Hematopoietic multipotent progenitor cell treated with erythropoietin and hydrocortisone succinate and interleukin-3 and kit ligand, for 15 days (in vitro differentiated cells): ENCODE data around the gene NOTUM.

Experiments
- DNase-seq: peaks from one replicate; pipeline ENCODE4 v3.0.0-alpha.2; 2015; ENCODE audit warnings: low spot score

Gene NOTUM

GRCh38 chr17:81977211-81977808, 16.3 kb upstream of the NOTUM start, which contains the start of gene ASPSCR1:
Gene ASPSCR1, plus strand, starts transcription at chr17:81977629. Its CDS starts 18 bp downstream, at chr17:81977647.
- DNase-seq: peak; percentile 93

GRCh38 chr17:81976332-81977210, 15.6 kb upstream of the NOTUM start:
- no peak for DNase-seq

DNA sequence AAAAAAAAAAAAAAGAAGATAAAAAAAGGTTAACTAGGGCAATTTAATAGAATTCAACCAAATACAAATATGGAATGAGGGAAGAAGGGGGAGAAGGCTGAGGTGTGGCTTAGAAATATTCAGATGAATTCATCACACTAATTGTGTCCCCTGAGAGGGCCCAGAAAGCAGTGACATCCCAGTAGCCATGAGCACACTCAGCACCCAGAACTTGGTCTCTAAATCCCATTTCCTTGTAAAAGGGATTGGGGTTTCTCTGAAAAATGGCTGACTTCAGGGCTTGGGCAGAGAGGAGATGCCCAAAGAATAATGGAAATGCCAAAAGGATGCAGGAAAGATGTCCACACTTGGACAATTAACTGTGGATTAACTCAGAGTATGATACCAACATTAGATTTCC, 12.4 kb upstream of the NOTUM start:
- no peak for DNase-seq

DNA sequence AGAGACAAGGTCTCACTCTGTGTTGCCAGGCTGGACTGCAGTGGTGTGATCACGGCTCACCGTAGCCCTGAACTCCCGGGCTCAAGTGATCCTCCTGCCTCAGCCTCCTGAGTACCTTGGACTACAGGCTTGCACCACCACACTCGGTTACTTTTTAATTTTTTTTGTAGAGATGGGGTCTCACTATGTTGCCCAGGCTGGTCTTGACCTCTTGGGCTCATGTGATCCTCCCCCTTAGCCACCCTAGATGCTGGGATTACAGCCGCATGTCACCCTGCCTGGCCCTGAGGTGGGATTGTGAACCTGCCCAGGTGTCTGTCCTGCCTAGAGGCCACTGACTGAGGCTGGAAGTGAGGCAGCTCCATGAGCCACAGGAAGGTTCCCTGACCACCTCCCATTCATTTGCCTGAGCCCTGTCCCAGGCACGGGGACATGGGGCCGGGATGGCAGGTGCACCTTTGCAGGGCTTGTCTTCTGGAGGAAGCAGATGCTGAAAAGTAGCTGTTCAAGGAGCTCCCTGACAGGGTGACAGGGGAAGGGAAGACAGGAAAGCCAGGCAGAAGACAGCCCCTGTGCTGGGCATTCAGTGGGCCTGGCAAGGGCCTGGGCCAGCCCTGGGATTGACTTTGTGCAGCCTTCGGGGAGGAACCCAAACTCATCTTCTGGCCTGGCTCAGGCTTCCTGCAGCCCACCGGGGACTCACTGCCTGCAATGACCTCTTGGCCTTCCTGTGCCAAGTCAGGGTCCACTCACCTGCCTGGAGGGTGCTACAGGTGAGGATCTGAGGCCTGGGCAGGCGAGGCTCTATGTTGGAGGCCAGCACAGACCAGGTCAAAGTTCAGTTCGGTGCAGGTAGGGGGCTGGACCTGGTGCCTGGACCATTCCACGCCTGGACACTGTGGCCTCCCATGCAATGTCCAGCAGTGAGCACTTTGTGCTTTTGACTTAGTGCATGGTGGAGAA, 8.1 kb upstream of the NOTUM start:
- DNase-seq: no peak

DNA sequence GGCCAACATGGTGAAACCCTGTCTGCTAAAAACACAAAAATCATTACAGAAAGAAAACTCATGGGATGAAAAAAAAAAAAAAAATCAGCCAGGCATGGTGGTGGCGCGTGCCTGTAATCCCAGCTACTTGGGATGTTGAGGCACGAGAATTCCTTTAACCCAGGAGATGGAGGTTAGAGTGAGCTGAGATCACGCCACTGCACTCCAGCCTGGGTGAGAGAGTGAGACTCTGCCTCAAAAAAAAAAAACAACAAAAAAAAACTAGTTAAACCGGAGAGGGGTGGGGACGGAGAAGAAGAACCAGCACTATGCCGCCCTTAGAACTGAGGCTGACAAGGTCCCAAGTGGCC, 7.4 kb upstream of the NOTUM start:
- no peak for DNase-seq

DNA sequence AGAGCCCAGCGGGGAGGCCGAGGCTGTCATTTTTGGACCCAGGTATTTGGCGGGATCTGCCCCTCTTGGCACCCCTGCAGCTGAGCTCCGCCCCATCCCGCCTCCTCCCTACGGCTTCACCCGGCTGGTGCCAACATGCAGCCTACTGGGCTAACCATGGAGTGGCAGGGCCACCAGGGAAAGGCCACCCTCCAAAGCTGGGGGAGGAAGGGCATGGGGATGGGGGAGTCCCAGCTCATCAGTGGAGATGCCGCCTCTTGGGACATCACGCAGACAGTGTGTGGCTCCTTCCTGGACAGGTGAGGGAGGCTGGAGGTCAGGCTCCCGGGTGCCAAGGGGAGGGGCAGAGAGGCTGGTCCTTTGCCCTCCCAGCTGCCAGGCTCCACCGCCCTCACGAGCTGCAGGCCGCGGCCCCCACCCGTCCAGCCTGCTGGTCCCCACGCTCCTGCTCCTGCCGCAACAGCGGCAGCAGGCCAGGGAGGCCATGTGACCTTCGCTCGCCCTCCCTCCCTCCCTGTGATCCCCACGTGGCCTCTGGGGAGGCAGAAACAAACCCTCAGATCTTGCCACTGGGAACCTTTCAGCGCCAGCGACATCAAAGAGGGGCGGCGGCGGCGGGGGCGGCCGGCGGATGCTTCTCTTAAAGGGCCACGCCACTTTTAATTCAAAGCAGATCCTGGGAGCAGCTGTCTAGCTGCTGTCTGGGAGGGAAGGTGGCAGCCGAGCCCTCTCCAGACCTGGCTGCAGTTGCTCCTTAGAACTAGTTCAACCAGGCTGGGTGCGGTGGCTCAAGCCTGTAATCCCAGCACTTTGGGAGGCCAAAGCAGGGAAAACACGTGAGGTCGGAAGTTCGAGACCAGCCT, 6.8 kb upstream of the NOTUM start:
- peak; percentile 8 for DNase-seq

GRCh38 chr17:81967244-81967532, 6.2 kb upstream of the NOTUM start:
- DNase-seq: no peak

DNA sequence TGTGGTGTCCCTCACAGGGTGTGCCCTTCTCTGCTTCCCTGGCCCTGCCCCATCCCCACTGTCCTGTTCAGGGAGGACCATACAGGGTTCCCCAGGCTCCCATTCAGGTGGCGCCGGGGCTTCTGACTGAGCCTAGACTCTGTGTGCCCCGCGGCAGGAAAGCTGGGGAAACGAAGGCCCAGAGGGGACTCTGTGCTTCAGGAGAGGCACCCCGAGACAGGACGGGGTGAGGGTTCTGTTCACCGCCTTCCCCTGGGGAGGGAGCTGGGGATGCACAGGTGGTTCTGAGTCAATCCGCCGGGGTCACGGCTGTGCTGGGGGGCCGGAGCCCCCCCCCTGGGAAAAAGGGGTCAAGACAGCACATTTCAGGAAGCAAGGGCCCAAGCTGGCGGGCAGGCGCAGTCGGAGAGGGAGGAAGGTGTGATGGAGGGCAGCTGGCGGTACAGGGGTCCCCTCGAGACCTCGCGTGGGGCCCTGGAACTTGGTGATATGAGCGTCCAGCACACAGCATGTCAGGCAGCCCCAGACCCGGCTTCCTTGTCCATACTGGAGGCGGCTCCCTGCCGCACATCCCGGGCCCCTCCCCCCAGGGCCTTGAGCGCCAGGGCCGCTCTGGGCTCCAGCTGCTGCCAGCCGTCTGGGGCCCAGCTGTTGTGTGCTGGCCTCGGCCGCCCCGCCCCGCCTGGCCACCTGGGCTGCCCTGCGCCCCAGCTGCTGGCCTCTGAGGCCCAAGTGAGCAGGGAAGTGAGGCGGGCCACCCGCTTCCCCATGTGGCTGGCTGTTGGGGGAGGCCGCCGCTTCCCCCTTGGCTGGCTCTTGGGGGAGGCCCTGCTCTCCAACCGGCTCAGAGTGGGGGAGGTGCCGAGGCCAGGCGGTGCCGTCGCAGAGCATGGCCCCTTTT, 5.6 kb upstream of the NOTUM start:
- no peak for DNase-seq

DNA sequence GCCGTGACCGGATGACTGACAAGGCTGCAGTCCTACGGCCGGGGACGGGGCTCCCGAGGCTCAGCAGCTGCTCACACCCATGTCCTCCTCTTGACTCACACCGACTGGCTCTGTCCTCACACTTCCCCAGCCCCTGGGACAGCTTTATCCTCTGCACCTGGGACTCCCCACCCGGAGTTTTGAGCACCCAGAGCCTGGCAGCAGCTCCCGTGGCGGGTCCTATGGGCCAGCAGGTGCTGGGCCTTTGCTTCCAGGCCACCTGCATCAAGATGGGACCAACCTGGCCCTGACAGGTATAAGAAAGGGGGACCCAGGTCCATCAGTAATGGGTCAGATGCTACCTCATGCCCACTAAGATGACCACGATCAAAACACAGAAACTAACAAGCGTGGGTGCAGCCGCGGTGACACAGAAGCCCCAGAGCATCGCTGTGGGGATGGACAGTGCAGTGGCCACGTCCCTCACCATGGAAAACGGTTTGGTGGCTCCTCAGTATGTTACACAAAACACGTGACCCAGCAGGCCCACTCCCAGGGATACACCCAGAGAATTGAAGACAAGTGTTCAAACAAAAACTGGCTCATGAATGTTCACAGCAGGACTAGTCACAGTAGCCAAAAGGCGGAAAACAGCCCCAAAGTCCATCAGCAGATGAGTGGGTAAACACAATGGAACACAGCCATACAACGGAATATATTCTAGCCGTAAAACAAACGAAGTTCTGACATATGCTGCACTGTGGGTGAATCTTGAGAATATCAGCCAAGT, 3.3 kb upstream of the NOTUM start:
- DNase-seq: no peak

DNA sequence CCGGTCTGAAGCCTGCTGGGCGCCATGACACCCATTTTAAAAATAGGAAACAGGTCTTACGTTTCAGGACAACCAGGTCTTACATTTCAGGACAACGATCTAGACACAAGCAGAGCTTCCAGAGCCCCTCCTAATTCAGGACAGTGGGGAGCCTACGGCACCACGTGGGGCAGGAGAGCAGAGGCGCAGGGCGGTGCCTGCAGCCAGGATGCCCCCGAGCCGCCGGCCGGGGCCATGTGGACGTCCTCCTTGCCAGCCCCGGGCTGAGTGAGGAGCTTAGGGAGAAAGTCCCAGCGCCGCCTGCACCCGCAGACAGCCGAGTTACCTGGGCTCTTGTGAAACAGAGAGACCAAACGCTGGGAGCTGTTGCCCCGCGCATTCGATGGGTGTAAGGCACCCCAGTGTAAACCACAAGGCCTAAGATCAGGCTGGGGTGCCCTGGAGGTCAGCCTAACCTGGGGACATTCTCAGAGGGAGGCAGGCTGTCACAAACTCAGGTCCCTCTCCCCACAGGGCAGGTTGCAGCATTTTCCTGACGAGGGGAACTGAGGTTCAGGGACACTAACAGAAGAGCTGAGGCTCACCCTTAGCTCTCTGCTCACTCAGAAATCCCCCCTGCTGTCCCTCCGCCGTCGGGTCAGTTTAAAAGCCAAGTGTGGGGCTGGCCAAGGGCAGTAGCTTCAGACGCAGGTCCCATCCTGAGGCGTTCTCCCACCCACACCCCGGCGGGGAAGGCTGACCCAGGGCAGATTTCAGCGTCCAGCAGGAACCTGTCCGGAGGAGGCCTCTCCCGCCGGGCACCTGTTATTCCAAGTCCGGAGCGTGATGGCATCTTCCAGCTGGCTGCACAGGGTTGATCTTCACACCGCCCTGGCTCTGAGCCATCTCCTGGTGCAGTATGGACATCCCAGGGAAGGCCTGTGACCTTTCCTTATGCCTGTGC, 1.8 kb upstream of the NOTUM start:
- DNase-seq: no peak

GRCh38 chr17:81961521-81962498, 823 bp upstream of the NOTUM start:
- no peak for DNase-seq

GRCh38 chr17:81960130-81960958, 643 bp downstream of the NOTUM start:
- no peak for DNase-seq

DNA sequence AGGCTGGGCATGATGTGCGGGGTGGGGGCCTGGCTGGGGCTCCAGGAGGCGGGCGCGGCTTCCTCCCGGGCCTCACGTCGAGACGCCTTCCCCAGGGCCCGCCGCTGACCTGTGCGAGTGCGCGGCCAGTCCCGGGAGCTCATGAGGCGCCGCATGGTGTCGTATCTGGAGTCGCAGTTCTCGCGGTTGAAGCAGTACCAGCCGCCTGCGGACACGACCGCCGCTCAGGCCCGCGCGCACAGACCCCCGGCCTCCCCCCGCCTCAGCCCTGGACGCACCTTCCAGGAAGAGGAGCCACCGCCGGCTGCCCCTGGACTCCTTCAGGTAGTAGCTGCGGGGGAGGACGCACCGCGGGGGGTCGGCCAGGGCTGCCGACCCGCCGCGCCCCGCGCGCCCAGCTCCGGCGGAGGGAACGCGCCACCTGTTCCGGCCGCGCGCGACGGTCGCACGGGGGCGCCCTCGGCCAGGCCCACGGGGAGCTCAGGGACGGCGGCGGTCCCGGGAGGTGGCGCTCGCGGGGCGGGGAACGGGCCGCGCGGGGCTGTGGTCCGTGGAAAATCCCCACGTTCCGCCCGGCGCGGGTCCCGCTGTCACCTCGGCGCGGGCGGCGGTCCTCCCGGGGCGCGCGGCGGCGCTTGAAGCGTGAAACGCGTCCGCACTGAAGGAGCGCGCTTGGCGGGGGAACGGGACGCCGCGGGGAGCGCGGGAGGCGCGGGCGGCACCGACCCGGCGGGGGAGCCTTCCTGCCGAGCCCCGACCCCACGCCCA, 1.4 kb downstream of the NOTUM start:
- DNase-seq: peak; percentile 73

GRCh38 chr17:81958633-81959342, 2.2 kb downstream of the NOTUM start:
- DNase-seq: no peak
